H9 (cell line): Measurements from ENCODE around the gene RFNG. TPM values are rescaled to one million over a fixed set of nuclear protein-coding genes. Genes with fewer than 3 reads are reported as not detected.

Experiments used
- DNase-seq: peaks from one replicate; pipeline ENCODE4 v3.0.0-alpha.2; 2017
- H2AFZ ChIP-seq: one replicate; pipeline ENCODE4 v1.6.1; 2013; ENCODE audit warnings: mild to moderate bottlenecking, low read length, control low read depth, moderate library complexity
- H2AK5ac ChIP-seq: 2 replicates; pipeline ENCODE4 v1.6.1; 2013; ENCODE audit warnings: low read length, control low read depth, mixed read lengths; ENCODE audit not compliant: insufficient read length
- H2BK120ac ChIP-seq: one replicate; pipeline ENCODE4 v1.6.1; 2013; ENCODE audit warnings: low read depth, mild to moderate bottlenecking, low read length, control low read depth, inconsistent platforms; ENCODE audit not compliant: poor library complexity, severe bottlenecking
- H2BK12ac ChIP-seq: 2 replicates; pipeline ENCODE4 v1.6.1; 2013; ENCODE audit warnings: low read length, control low read depth, mixed read lengths, low read depth; ENCODE audit not compliant: insufficient read length
- H2BK15ac ChIP-seq: 2 replicates; pipeline ENCODE4 v1.6.1; 2013; ENCODE audit warnings: low read depth, low read length, control low read depth
- H2BK20ac ChIP-seq: one replicate; pipeline ENCODE4 v1.6.1; 2013; ENCODE audit warnings: low read depth, mild to moderate bottlenecking, low read length, control low read depth, inconsistent platforms; ENCODE audit not compliant: poor library complexity, severe bottlenecking
- H2BK5ac ChIP-seq: 2 replicates; pipeline ENCODE4 v1.6.1; 2013; ENCODE audit warnings: low read length, control low read depth, mixed read lengths; ENCODE audit not compliant: insufficient read length
- H3K14ac ChIP-seq: 2 replicates; pipeline ENCODE4 v1.6.1; 2013; ENCODE audit warnings: low read length, control low read depth; ENCODE audit not compliant: insufficient read depth
- H3K18ac ChIP-seq: 2 replicates; pipeline ENCODE4 v1.6.1; 2013; ENCODE audit warnings: low read depth, mild to moderate bottlenecking, mixed read lengths, low read length, control low read depth; ENCODE audit not compliant: insufficient read length
- H3K23ac ChIP-seq: 2 replicates; pipeline ENCODE4 v1.6.1; 2013; ENCODE audit warnings: low read length, control low read depth, mixed read lengths, low read depth; ENCODE audit not compliant: insufficient read length
- H3K23me2 ChIP-seq: 2 replicates; pipeline ENCODE4 v1.6.1; 2013; ENCODE audit warnings: low read depth, mild to moderate bottlenecking, mixed read lengths, low read length, control low read depth; ENCODE audit not compliant: insufficient read length, poor library complexity, severe bottlenecking
- H3K27ac ChIP-seq: 2 replicates; pipeline ENCODE4 v1.5.1; 2013; ENCODE audit warnings: low read length, control low read depth, mixed read lengths, low read depth; ENCODE audit not compliant: insufficient read length
- H3K27me3 ChIP-seq: 2 replicates; pipeline ENCODE4 v1.6.1; 2013; ENCODE audit warnings: low read length, control low read depth, inconsistent platforms; ENCODE audit not compliant: insufficient read depth
- H3K4ac ChIP-seq: 2 replicates; pipeline ENCODE4 v1.6.1; 2013; ENCODE audit warnings: low read depth, mild to moderate bottlenecking, control low read depth, inconsistent platforms, low read length, moderate library complexity
- H3K4me1 ChIP-seq: 2 replicates; pipeline ENCODE4 v1.6.1; 2013; ENCODE audit warnings: low read length, control low read depth, inconsistent platforms; ENCODE audit not compliant: insufficient read depth
- H3K4me2 ChIP-seq: 2 replicates; pipeline ENCODE4 v1.6.1; 2013; ENCODE audit warnings: low read length, control low read depth, mixed read lengths; ENCODE audit not compliant: insufficient read length, insufficient read depth
- H3K56ac ChIP-seq: 2 replicates; pipeline ENCODE4 v1.6.1; 2013; ENCODE audit warnings: low read depth, mild to moderate bottlenecking, mixed read lengths, low read length, control low read depth; ENCODE audit not compliant: insufficient read length
- H3K79me1 ChIP-seq: 2 replicates; pipeline ENCODE4 v1.6.1; 2013; ENCODE audit warnings: low read depth, mild to moderate bottlenecking, moderate library complexity, low read length, control low read depth, inconsistent platforms; ENCODE audit not compliant: insufficient read depth, poor library complexity, severe bottlenecking
- H3K79me2 ChIP-seq: 2 replicates; pipeline ENCODE4 v1.6.1; 2013; ENCODE audit warnings: low read length, control low read depth, inconsistent platforms; ENCODE audit not compliant: insufficient read depth
- H3K9ac ChIP-seq: 2 replicates; pipeline ENCODE4 v1.6.1; 2013; ENCODE audit warnings: low read length, control low read depth, mixed read lengths; ENCODE audit not compliant: insufficient read length; ENCODE audit errors: extremely low read depth
- H3K9me3 ChIP-seq: one replicate; pipeline ENCODE4 v1.6.1; 2013; ENCODE audit warnings: low read depth, low read length, inconsistent platforms; ENCODE audit not compliant: control insufficient read depth
- H3T11ph ChIP-seq: one replicate; pipeline ENCODE4 v1.6.1; 2013; ENCODE audit warnings: mild to moderate bottlenecking, low read length, control low read depth, inconsistent platforms
- H4K20me1 ChIP-seq: one replicate; pipeline ENCODE4 v1.6.1; 2013; ENCODE audit not compliant: control insufficient read depth, insufficient read length, insufficient read depth
- H4K5ac ChIP-seq: 2 replicates; pipeline ENCODE4 v1.6.1; 2013; ENCODE audit warnings: low read depth, mild to moderate bottlenecking, mixed read lengths, low read length, control low read depth; ENCODE audit not compliant: insufficient read length
- H4K8ac ChIP-seq: replicated peaks from 2 replicates; pipeline ENCODE4 v1.6.1; 2013; ENCODE audit warnings: low read length, control low read depth, mixed read lengths, low read depth; ENCODE audit not compliant: insufficient read length
- H4K91ac ChIP-seq: 2 replicates; pipeline ENCODE4 v1.6.1; 2013; ENCODE audit warnings: low read depth, mild to moderate bottlenecking, moderate library complexity, mixed read lengths, low read length, control low read depth; ENCODE audit not compliant: insufficient read length
- H3K27ac Mint-ChIP-seq, 3 experiments: 2 replicates in 2 of 3; 3 replicates in 1 of 3; pipeline ENCODE4 v1.8.0; 2020 to 2021; ENCODE audit warnings: mixed read lengths in 3 of 3, mild to moderate bottlenecking in 1 of 3, moderate library complexity in 1 of 3
- H3K27me3 Mint-ChIP-seq: 2 replicates; pipeline ENCODE4 v1.8.0; 2021; ENCODE audit warnings: low read depth, mild to moderate bottlenecking, moderate library complexity, mixed read lengths
- H3K36me3 Mint-ChIP-seq, 3 experiments: 2 replicates in 2 of 3; 3 replicates in 1 of 3; pipeline ENCODE4 v1.8.0; 2020 to 2021; ENCODE audit warnings: low read depth in 3 of 3, mixed read lengths in 3 of 3; ENCODE audit not compliant: insufficient read depth in 1 of 3
- H3K4me1 Mint-ChIP-seq, 2 experiments: 2 replicates each; pipeline ENCODE4 v1.8.0; 2020; ENCODE audit warnings: mixed read lengths in 2 of 2
- H3K4me3 Mint-ChIP-seq, 2 experiments: 2 replicates in 1 of 2; 3 replicates in 1 of 2; pipeline ENCODE4 v1.8.0; 2020 to 2021; ENCODE audit warnings: mild to moderate bottlenecking in 2 of 2, mixed read lengths in 2 of 2, moderate library complexity in 1 of 2
- H3K9me3 Mint-ChIP-seq, 2 experiments: 2 replicates in 1 of 2; 3 replicates in 1 of 2; pipeline ENCODE4 v1.8.0; 2020; ENCODE audit warnings: mild to moderate bottlenecking in 2 of 2, mixed read lengths in 2 of 2, moderate library complexity in 1 of 2
- WGBS: extraction: QIAGEN DNeasy Blood & Tissue Kit; methylation state at CpG from one replicate; pipeline ENCODE4 v1.1.7; 2013; ENCODE audit warnings: missing lambda C conversion rate, low lambda C conversion rate, mixed read lengths; ENCODE audit not compliant: insufficient read length; ENCODE audit errors: extremely low coverage; 5-methylcytosine and 5-hydroxymethylcytosine counted together
- total RNA-seq: library from RNA; stranded (reverse); gene quantifications from 2 replicates; pipeline ENCODE4 v1.2.1, GENCODE V29; 2021
- TF ChIP-seq, protein P1 (sequence below): fragments of 200-600 bp; sonication (generic); conservative IDR thresholded peaks from 3 replicates; pipeline ENCODE4 v1.8.0; 2021; ENCODE audit warnings: antibody characterized with exemption, mild to moderate bottlenecking

RFNG gene
- total RNA-seq, 1 experiment from 2014 or later = 34.0 TPM

DNA sequence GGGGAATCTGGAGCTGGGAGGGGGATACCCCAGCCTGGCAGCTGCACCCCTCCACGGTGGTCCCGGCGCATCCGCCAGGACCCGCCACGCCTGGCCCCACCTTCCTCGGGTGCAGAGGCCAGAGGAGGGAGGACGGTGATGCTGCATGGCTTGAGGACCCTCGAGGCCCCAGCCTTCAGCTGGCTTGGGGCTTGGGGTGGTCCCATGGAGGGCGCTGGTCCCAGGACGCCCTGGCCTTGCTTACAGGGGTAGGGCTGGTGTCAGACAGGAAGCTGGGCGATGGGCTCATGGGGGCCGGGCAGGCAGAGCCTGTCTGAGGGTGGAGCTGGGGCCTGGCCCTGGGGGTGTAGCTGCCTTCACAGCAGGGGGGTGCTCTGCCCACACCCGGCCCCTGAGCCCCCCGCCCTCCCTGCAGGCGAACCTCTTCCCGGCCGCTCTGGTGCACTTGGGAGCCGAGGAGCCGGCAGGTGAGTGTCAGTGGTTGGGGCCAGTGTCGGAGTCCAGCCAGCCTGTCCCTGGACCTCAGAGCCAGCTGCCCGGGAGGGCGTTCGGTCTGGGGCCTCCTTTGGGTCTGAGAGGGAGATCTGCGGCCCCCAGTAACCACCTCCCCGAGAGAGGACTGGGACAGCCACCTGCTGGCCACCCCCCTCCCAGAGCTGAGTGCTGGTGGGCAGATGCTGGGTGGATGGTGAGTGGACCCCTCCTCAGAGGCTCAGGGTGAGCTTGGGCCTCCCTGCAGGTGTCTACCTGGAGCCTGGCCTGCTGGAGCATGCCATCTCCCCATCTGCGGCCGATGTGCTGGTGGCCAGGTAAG, 35.3 kb downstream of the RFNG start:
- Histone ChIP-seq H3K9ac (no peak overlapping the region), H3K4me1 (no peaks in the 10 kb centered on the region), H2BK15ac (no peak overlapping the region), H2AFZ (no peak overlapping the region), H3K4me2 (no peak overlapping the region), H3K27ac (no peak overlapping the region), H3K14ac (no peak overlapping the region; the same call in 1 of the 2 replicates), H3K18ac (no peak overlapping the region), H3K79me2 (no peaks in the 10 kb centered on the region), H2BK20ac (no peak overlapping the region), H2BK5ac (no peak overlapping the region), H2AK5ac (no peak overlapping the region), H4K91ac (no peak overlapping the region), H4K8ac (no peak overlapping the region), H3K79me1 (no peaks in the 10 kb centered on the region), H3K9me3 (no peaks in the 10 kb centered on the region), H3K56ac (no peak overlapping the region), H3K23ac (no peak overlapping the region), H2BK120ac (no peak overlapping the region), H3K4ac (no peak overlapping the region), H2BK12ac (no peak overlapping the region), H4K5ac (no peak overlapping the region), H3K23me2 (no peaks in the 10 kb centered on the region), H3K27me3 (no peaks in the 10 kb centered on the region), H3T11ph (no peak overlapping the region), H4K20me1 (no peaks in the 10 kb centered on the region)
- Mint-ChIP-seq H3K27ac (no peak overlapping the region; a peak in 1 of 7 replicates), H3K4me1 (0 out of 4 replicates have a peak, but pooled peaks cover 0 to 5% of the 10 kb centered on the region in 2 experiments), H3K27me3 (no peaks in the 10 kb centered on the region), H3K9me3 (no peaks in the 10 kb centered on the region), H3K4me3 (no peak overlapping the region), H3K36me3 (peaks cover 2 to 8% (median 3%) of the 10 kb centered on the region in 3 experiments; a peak in 4 of 7 replicates)
- TF ChIP-seq, protein P1, sequence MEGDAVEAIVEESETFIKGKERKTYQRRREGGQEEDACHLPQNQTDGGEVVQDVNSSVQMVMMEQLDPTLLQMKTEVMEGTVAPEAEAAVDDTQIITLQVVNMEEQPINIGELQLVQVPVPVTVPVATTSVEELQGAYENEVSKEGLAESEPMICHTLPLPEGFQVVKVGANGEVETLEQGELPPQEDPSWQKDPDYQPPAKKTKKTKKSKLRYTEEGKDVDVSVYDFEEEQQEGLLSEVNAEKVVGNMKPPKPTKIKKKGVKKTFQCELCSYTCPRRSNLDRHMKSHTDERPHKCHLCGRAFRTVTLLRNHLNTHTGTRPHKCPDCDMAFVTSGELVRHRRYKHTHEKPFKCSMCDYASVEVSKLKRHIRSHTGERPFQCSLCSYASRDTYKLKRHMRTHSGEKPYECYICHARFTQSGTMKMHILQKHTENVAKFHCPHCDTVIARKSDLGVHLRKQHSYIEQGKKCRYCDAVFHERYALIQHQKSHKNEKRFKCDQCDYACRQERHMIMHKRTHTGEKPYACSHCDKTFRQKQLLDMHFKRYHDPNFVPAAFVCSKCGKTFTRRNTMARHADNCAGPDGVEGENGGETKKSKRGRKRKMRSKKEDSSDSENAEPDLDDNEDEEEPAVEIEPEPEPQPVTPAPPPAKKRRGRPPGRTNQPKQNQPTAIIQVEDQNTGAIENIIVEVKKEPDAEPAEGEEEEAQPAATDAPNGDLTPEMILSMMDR = no peak
- DNase-seq = no peak
- WGBS = no CpG with 5 or more reads among the region's 28 CpGs
